ENCODE measurements around the gene KLHDC4.
"Not testable (repeated sequence)": the region's sequence is repeated elsewhere in the genome, so short reads cannot be mapped to it uniquely, and the experiment has no call there.

Gene KLHDC4

DNA sequence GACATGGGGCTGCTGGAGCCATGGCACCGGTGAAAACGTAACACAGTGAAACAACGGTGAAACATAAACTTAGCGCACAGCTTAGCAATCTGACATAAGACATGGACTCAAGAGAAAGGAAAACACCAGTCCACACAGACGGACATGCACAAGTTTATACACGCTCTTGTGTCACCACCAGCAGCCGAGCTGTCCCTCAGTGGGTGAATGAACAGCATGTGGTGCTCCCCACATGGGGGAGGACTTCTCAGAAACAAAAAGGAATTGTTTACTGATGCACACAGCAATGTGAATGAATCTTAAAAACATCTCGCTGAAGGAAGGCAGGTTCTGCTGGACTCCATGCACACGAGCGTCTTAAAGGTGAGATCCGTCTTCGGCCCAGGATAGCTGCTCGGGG lies 34.2 kb downstream of the KLHDC4 start:
- no peak overlapping the region for H3K4me3 ChIP-seq (replicated peaks; ENCODE audit: low read depth, low read length)
- no peak for DNase-seq (ENCODE audit: low read depth)
- no peak for TF ChIP-seq CTCF (IDR thresholded peaks at IDR 0.05; ENCODE audit: low read length, missing control alignments)

GRCh38 chr16:87729266-87729954 lies 36.4 kb downstream of the KLHDC4 start:
- DNase-seq (ENCODE audit: low read depth) = no peak
- no peak for TF ChIP-seq CTCF (IDR thresholded peaks at IDR 0.05; ENCODE audit: low read length, missing control alignments)
- H3K4me3 ChIP-seq (replicated peaks; ENCODE audit: low read depth, low read length) = no peak overlapping the region

- H3K4me3 ChIP-seq (replicated peaks; ENCODE audit: low read depth, low read length) = no peak overlapping the region
- TF ChIP-seq CTCF (IDR thresholded peaks at IDR 0.05; ENCODE audit: low read length, missing control alignments) = no peak
- peak; percentile 18 for DNase-seq (ENCODE audit: low read depth)
These were observed 37.8 kb downstream of the KLHDC4 start for GRCh38 chr16:87728026-87728425.

DNA sequence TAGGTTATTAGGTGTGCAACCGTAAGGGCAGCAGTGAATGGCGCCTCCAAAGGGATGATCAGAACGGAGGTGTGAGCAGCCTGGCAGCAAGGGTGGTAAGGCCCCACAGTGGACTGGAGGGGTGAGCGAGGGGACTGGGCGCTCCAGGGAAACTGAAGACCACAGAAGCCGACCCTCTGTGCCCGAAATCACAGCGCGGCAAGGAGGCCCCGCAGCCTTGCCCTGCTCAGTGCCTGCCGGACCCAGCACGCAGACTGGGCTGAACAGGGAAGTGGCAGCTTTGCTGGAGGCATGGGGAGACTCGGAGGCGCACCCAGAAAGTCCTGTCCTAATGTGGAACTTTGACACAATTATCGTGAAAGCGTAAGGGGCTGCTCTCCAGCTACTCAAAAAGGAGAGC lies 38.4 kb downstream of the KLHDC4 start:
- TF ChIP-seq CTCF (IDR thresholded peaks at IDR 0.05; ENCODE audit: low read length, missing control alignments) = no peak
- DNase-seq (ENCODE audit: low read depth) = no peak
- no peak overlapping the region for H3K4me3 ChIP-seq (replicated peaks; ENCODE audit: low read depth, low read length)

GRCh38 chr16:87726577-87726976 lies 39.2 kb downstream of the KLHDC4 start:
- H3K4me3 ChIP-seq (replicated peaks; ENCODE audit: low read depth, low read length); DNase-seq (ENCODE audit: low read depth): not testable (repeated sequence)

DNA sequence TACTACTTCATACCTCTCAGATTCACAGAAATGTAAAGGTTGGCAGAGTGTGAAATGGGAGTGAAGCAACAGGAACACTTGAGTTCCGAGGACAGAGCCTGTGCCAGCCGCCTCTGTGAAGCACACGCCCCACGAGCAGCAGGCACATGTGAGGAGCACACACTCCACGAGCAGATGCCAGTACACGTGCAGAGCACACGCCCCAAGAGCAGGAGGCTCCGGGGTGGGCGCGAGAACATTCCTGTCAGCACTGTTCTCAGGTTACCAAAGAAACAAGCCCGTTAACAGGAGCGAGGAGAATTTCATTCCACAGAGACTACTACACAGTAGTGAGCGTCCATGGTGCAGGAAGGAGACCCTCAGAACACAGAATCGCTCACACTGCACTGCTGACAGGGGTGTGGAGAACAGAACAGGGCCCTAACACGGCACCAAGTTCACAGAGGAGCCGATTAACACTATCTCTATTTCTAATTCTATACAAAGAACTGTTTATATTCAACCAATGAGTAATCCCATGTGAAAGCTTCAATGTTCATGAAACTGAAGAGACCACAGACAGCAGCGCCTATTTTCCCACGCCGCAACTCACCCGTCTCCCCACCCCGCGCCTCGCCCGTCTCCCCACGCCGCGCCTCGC lies 40.1 kb downstream of the KLHDC4 start:
- peak; percentile 30 for DNase-seq (ENCODE audit: low read depth)
- H3K4me3 ChIP-seq (replicated peaks; ENCODE audit: low read depth, low read length) = no peak overlapping the region
- no peak for TF ChIP-seq CTCF (IDR thresholded peaks at IDR 0.05; ENCODE audit: low read length, missing control alignments)

- no peak overlapping the region for H3K4me3 ChIP-seq (replicated peaks; ENCODE audit: low read depth, low read length)
- DNase-seq (ENCODE audit: low read depth) = no peak
- TF ChIP-seq CTCF (IDR thresholded peaks at IDR 0.05; ENCODE audit: low read length, missing control alignments) = no peak
These were observed 41.1 kb downstream of the KLHDC4 start for GRCh38 chr16:87724490-87725291.
